ENCODE data around the gene FYN.

DNA sequence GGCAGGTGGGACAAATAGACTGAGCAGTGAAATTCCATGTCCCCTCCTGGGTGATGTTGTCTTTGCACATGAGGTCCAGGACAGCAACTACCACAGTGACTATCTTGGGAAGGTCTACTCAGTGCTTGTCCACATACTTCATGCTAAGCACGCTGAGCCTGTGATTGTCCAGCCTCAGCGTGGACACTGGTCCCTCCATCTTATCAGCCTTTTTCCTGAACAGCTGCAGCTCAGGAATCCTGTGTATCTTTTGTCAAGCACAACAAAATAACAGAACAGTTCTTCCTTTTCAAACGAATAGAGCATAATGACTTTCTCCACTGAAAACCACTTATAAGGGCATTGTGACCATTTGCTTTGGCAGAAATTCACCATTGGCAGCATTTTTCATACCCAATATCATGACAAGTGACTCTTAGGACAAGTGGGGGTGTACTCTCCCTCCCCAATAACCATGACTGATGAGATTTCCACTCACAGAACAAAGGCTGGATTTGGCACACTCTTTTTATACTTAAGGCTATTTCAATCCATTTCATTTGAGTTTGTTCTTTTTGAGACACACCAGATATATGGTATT is 90.3 kb downstream of the FYN start:
- TF ChIP-seq CTCF (IDR thresholded peaks at IDR 0.05) (no peak), EP300 (IDR thresholded peaks at IDR 0.05; ENCODE audit: low read depth) (no peak), POLR2A (IDR thresholded peaks at IDR 0.05) (no peak)

All from transverse colon (tissue), 3 donors.